NT2/D1 (cell line): ENCODE results near the gene UQCC2.

Source experiments
- SUZ12 ChIP-seq: IDR thresholded peaks from 2 replicates; pipeline ENCODE4 v1.6.1; 2011; ENCODE audit not compliant: insufficient read length, insufficient read depth; ENCODE audit errors: extremely low read depth
- YY1 ChIP-seq: IDR thresholded peaks from 2 replicates; pipeline ENCODE4 v1.6.1; 2011; ENCODE audit not compliant: insufficient read length, insufficient read depth

- no peak for TF ChIP-seq SUZ12
- TF ChIP-seq YY1, result no peak
These were observed 31.3 kb upstream of the UQCC2 start for GRCh38 chr6:33742837-33743236.
